K562 (cell line): ENCODE results near the gene SETMAR. TPM values are rescaled to one million over a fixed set of nuclear protein-coding genes. Genes with fewer than 3 reads are reported as not detected.

Experiments used
- ARHGAP35 ChIP-seq: fragments of 450-650 bp; IDR thresholded peaks from 2 replicates; pipeline ENCODE4 v1.6.1; 2018; ENCODE audit not compliant: partially characterized antibody
- ARNT ChIP-seq, 2 experiments: fragments of 450-650 bp; IDR thresholded peaks; 2 replicates each; pipeline ENCODE4 v1.6.1; 2016; ENCODE audit warnings: mild to moderate bottlenecking in 1 of 2
- BRD9 ChIP-seq: fragments of 450-650 bp; IDR thresholded peaks from 2 replicates; pipeline ENCODE4 v1.6.1; 2018; ENCODE audit warnings: low read depth; ENCODE audit not compliant: partially characterized antibody
- CC2D1A ChIP-seq: fragments of 450-650 bp; IDR thresholded peaks from 2 replicates; pipeline ENCODE4 v1.6.1; 2017; ENCODE audit warnings: mild to moderate bottlenecking
- CHCHD3 ChIP-seq: fragments of 250-450 bp; sonication (Bioruptor Pico); IDR thresholded peaks from 2 replicates; pipeline ENCODE4 v2.1.2; 2022; ENCODE audit warnings: mild to moderate bottlenecking
- CTCF ChIP-seq, 3 experiments: IDR thresholded peaks in 2 of 3; conservative IDR thresholded peaks in 1 of 3; 2 replicates each; pipeline ENCODE4 v1.5.1; 2011 to 2012; ENCODE audit warnings: low read length in 3 of 3, mild to moderate bottlenecking in 3 of 3, control low read depth in 2 of 3, improper control_type of control experiment in 1 of 3, inconsistent platforms in 1 of 3, low read depth in 1 of 3, mixed read lengths in 1 of 3, moderate library complexity in 1 of 3; ENCODE audit not compliant: insufficient read depth in 2 of 3
- DACH1 ChIP-seq: fragments of 450-650 bp; IDR thresholded peaks from 2 replicates; pipeline ENCODE4 v1.6.1; 2018; ENCODE audit not compliant: partially characterized antibody
- EHMT2 ChIP-seq: fragments of 450-650 bp; IDR thresholded peaks from 2 replicates; pipeline ENCODE4 v1.6.1; 2018; ENCODE audit warnings: antibody characterized with exemption
- ELF2 ChIP-seq: fragments of 250-450 bp; sonication (Bioruptor Pico); IDR thresholded peaks from 2 replicates; pipeline ENCODE4 v1.5.0; 2021; ENCODE audit warnings: mild to moderate bottlenecking
- PHB2 ChIP-seq: fragments of 450-650 bp; IDR thresholded peaks from 2 replicates; pipeline ENCODE4 v1.6.1; 2017; ENCODE audit warnings: low read depth
- PTTG1 ChIP-seq: fragments of 450-650 bp; IDR thresholded peaks from 2 replicates; pipeline ENCODE4 v1.6.1; 2016; ENCODE audit warnings: low read depth, mild to moderate bottlenecking, missing genetic modification characterization, missing compliant biosample characterization
- RB1 ChIP-seq: fragments of 450-650 bp; IDR thresholded peaks from 2 replicates; pipeline ENCODE4 v1.6.1; 2017; ENCODE audit warnings: low read depth, mild to moderate bottlenecking
- RBFOX2 ChIP-seq: fragments of 200-400 bp; formaldehyde crosslinking; IDR thresholded peaks from 2 replicates; pipeline ENCODE4 v1.6.1; 2017; ENCODE audit warnings: low read depth, mild to moderate bottlenecking, low read length, moderate library complexity
- RFX1 ChIP-seq: fragments of 450-650 bp; IDR thresholded peaks from 2 replicates; pipeline ENCODE4 v1.6.1; 2016; ENCODE audit warnings: mild to moderate bottlenecking, moderate library complexity
- TEAD2 ChIP-seq: fragments of 450-650 bp; IDR thresholded peaks from 2 replicates; pipeline ENCODE4 v1.6.1; 2016; ENCODE audit warnings: missing genetic modification characterization, control low read depth, missing compliant biosample characterization
- ZNF23 ChIP-seq: fragments of 250-450 bp; sonication (Bioruptor Pico); IDR thresholded peaks from 2 replicates; pipeline ENCODE4 v1.4.0; 2020; ENCODE audit warnings: mild to moderate bottlenecking
- ZNF57 ChIP-seq: fragments of 450-650 bp; formaldehyde crosslinking; IDR thresholded peaks from 2 replicates; pipeline ENCODE4 v1.4.0; 2020; ENCODE audit warnings: mild to moderate bottlenecking, moderate library complexity
- polyA plus RNA-seq, 8 experiments: library from polyadenylated mRNA; depleted of rRNA in 4 of 8; stranded (reverse) in 5 of 8; unstranded in 3 of 8; fragments of >200 nt; fragmentation: Nextera tagmentation in 2 of 8; fragmentation: Illumina TruSeq in 1 of 8; extraction: Ambion mirVana in 2 of 8; extraction: Trizol in 1 of 8; gene quantifications; 2 replicates each; pipeline versions ENCODE4 v1.2.1 to v1.2.3, GENCODE V29; 2011 to 2014; ENCODE audit warnings: inconsistent platforms in 1 of 8, missing spikeins in 1 of 8
- total RNA-seq, 7 experiments: library from RNA; depleted of rRNA in 6 of 7; stranded (reverse); fragments of >200 nt in 6 of 7; fragmentation: Illumina TruSeq in 2 of 7; extraction: Trizol in 2 of 7; gene quantifications; 2 replicates each; pipeline versions ENCODE4 v1.2.1 to v1.2.3, GENCODE V29; 2011 to 2021; ENCODE audit warnings: low replicate concordance in 1 of 7
- TF ChIP-seq, protein P1 (sequence below): fragments of 450-650 bp; IDR thresholded peaks from 2 replicates; pipeline ENCODE4 v1.7.1; 2018; ENCODE audit warnings: mild to moderate bottlenecking, low read depth; ENCODE audit not compliant: partially characterized antibody
- TF ChIP-seq, protein P2 (sequence below): fragments of 450-650 bp; IDR thresholded peaks from 2 replicates; pipeline ENCODE4 v1.7.0; 2016; ENCODE audit warnings: borderline replicate concordance
- TF ChIP-seq, protein P3 (sequence below): fragments of 450-650 bp; IDR thresholded peaks from 2 replicates; pipeline ENCODE4 v1.6.1; 2017; ENCODE audit warnings: mild to moderate bottlenecking, moderate library complexity

The SETMAR gene
- total and polyA plus RNA-seq, 9 of the 15 experiments (the other 6 are each of a cell fraction or from before 2014, with no cell fraction given): 5.5 to 25.1 (median 18.2) TPM

- no peak for TF ChIP-seq EHMT2
- TF ChIP-seq, protein P1, sequence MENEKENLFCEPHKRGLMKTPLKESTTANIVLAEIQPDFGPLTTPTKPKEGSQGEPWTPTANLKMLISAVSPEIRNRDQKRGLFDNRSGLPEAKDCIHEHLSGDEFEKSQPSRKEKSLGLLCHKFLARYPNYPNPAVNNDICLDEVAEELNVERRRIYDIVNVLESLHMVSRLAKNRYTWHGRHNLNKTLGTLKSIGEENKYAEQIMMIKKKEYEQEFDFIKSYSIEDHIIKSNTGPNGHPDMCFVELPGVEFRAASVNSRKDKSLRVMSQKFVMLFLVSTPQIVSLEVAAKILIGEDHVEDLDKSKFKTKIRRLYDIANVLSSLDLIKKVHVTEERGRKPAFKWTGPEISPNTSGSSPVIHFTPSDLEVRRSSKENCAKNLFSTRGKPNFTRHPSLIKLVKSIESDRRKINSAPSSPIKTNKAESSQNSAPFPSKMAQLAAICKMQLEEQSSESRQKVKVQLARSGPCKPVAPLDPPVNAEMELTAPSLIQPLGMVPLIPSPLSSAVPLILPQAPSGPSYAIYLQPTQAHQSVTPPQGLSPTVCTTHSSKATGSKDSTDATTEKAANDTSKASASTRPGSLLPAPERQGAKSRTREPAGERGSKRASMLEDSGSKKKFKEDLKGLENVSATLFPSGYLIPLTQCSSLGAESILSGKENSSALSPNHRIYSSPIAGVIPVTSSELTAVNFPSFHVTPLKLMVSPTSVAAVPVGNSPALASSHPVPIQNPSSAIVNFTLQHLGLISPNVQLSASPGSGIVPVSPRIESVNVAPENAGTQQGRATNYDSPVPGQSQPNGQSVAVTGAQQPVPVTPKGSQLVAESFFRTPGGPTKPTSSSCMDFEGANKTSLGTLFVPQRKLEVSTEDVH: peak; percentile 45
- peak; percentile 32 for TF ChIP-seq ARHGAP35
- no peak for TF ChIP-seq PTTG1 (tag)
- TF ChIP-seq BRD9: peak; percentile 33
- TF ChIP-seq RB1: peak; percentile 41; the same call in 1 of the 2 replicates
- TF ChIP-seq CHCHD3 (CRISPR knock-in tag): no peak
- TF ChIP-seq ZNF57 (CRISPR knock-in tag): no peak
- 0 out of 2 replicates have a peak, but pooled peaks have one; percentile 33 for TF ChIP-seq ZNF23 (CRISPR knock-in tag)
- TF ChIP-seq ARNT (IDR thresholded peaks at IDR 0.05): 0 out of 4 replicates have a peak, but pooled peaks of 1 of the 2 experiments have one; percentile 72
- TF ChIP-seq PHB2: no peak
- TF ChIP-seq RFX1: no peak
- TF ChIP-seq, protein P2, sequence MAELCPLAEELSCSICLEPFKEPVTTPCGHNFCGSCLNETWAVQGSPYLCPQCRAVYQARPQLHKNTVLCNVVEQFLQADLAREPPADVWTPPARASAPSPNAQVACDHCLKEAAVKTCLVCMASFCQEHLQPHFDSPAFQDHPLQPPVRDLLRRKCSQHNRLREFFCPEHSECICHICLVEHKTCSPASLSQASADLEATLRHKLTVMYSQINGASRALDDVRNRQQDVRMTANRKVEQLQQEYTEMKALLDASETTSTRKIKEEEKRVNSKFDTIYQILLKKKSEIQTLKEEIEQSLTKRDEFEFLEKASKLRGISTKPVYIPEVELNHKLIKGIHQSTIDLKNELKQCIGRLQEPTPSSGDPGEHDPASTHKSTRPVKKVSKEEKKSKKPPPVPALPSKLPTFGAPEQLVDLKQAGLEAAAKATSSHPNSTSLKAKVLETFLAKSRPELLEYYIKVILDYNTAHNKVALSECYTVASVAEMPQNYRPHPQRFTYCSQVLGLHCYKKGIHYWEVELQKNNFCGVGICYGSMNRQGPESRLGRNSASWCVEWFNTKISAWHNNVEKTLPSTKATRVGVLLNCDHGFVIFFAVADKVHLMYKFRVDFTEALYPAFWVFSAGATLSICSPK: 0 out of 2 replicates have a peak, but pooled peaks have one; percentile 48
- TF ChIP-seq TEAD2: no peak
- no peak for TF ChIP-seq RBFOX2
- TF ChIP-seq, protein P3, sequence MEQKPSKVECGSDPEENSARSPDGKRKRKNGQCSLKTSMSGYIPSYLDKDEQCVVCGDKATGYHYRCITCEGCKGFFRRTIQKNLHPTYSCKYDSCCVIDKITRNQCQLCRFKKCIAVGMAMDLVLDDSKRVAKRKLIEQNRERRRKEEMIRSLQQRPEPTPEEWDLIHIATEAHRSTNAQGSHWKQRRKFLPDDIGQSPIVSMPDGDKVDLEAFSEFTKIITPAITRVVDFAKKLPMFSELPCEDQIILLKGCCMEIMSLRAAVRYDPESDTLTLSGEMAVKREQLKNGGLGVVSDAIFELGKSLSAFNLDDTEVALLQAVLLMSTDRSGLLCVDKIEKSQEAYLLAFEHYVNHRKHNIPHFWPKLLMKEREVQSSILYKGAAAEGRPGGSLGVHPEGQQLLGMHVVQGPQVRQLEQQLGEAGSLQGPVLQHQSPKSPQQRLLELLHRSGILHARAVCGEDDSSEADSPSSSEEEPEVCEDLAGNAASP: no peak
- TF ChIP-seq CTCF (IDR thresholded peaks at IDR 0.05 in 2 of 3, conservative IDR thresholded peaks at IDR 0.05 in 1 of 3; ENCODE audit: insufficient read depth in 2 of 3, low read depth in 1 of 3, low read length in 3 of 3): peak; percentile 68 to 91 (median 86)
- peak; percentile 90 for TF ChIP-seq DACH1
- TF ChIP-seq CC2D1A: peak; percentile 72
- TF ChIP-seq ELF2: no peak
These were observed 12.8 kb upstream of the SETMAR start (continued) for GRCh38 chr3:4290272-4290893.
